Measurements from ENCODE around the gene IGSF9.

Gene IGSF9, protein sequence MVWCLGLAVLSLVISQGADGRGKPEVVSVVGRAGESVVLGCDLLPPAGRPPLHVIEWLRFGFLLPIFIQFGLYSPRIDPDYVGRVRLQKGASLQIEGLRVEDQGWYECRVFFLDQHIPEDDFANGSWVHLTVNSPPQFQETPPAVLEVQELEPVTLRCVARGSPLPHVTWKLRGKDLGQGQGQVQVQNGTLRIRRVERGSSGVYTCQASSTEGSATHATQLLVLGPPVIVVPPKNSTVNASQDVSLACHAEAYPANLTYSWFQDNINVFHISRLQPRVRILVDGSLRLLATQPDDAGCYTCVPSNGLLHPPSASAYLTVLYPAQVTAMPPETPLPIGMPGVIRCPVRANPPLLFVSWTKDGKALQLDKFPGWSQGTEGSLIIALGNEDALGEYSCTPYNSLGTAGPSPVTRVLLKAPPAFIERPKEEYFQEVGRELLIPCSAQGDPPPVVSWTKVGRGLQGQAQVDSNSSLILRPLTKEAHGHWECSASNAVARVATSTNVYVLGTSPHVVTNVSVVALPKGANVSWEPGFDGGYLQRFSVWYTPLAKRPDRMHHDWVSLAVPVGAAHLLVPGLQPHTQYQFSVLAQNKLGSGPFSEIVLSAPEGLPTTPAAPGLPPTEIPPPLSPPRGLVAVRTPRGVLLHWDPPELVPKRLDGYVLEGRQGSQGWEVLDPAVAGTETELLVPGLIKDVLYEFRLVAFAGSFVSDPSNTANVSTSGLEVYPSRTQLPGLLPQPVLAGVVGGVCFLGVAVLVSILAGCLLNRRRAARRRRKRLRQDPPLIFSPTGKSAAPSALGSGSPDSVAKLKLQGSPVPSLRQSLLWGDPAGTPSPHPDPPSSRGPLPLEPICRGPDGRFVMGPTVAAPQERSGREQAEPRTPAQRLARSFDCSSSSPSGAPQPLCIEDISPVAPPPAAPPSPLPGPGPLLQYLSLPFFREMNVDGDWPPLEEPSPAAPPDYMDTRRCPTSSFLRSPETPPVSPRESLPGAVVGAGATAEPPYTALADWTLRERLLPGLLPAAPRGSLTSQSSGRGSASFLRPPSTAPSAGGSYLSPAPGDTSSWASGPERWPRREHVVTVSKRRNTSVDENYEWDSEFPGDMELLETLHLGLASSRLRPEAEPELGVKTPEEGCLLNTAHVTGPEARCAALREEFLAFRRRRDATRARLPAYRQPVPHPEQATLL

DNA sequence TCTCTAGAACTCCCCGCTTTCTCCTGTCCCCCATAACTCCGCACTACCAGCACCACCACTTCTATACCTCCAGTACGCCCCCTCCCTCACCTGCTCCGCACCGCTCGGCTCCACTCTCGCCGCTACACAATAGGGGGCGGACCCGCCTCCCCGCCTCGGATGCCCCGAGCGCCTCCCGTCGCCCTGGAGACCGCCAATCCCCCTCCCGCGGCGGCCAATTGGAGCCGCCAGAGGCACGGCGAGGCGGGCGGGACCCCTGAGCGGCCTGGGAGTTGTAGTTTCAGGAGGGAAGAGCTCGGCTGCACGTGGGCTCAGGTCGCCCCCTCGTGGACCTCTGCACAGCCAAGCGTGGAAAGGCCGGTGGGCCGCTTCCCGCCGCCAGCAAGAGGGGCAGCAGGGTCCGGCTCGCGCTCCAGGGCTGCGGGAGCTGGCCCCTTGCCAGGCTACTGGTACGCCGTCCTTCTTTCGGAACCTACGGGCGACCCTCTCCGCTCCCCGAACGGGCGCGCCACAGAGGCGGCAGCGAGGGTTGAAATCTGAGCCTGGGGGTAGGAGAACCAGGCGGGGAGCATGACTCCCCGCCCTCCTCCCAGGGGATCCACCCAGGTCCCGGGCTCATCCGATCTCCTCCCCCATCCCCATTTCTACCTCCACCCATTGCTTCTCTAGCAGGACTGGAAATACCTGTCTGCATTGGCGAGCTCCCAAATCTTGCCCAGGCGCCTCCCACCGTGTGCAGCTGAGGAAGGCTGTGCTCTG, at the start of gene IGSF9:
TSS of gene IGSF9 (minus strand) at position 131 of the 759 bp plus-strand sequence. CDS start 2,159 bp downstream, outside the sequence.
- TF ChIP-seq, protein P1, sequence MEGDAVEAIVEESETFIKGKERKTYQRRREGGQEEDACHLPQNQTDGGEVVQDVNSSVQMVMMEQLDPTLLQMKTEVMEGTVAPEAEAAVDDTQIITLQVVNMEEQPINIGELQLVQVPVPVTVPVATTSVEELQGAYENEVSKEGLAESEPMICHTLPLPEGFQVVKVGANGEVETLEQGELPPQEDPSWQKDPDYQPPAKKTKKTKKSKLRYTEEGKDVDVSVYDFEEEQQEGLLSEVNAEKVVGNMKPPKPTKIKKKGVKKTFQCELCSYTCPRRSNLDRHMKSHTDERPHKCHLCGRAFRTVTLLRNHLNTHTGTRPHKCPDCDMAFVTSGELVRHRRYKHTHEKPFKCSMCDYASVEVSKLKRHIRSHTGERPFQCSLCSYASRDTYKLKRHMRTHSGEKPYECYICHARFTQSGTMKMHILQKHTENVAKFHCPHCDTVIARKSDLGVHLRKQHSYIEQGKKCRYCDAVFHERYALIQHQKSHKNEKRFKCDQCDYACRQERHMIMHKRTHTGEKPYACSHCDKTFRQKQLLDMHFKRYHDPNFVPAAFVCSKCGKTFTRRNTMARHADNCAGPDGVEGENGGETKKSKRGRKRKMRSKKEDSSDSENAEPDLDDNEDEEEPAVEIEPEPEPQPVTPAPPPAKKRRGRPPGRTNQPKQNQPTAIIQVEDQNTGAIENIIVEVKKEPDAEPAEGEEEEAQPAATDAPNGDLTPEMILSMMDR (conservative IDR thresholded peaks at IDR 0.05; ENCODE audit: low read depth, low read length) = peak; percentile 40
- peak within 1 kb of the TSS; percentile 46 for H3K4me3 ChIP-seq (ENCODE audit: low read depth, low read length)
- peak; percentile 68 for DNase-seq (ENCODE audit: low read depth)

DNA sequence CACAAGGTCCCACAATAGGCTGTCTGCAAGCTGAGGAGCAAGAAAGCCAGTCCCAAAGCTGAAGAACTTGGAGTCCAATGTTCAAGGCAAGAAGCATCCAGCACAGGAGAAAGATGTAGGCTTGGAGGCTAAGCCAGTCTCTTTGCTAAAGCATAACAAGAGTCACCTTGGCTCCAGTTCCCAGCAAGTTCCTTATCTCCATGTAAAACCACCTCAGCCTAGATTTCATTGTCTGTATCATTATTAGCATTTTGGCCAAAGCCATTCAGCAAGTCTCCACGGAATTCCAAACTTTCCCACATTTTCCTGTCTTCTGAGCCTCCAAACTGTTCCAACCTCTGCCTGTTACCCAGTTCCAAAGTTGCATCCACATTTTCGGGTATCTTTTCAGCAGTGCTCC, 49.5 kb upstream of the IGSF9 start:
- DNase-seq (ENCODE audit: low read depth) = no peak

DNA sequence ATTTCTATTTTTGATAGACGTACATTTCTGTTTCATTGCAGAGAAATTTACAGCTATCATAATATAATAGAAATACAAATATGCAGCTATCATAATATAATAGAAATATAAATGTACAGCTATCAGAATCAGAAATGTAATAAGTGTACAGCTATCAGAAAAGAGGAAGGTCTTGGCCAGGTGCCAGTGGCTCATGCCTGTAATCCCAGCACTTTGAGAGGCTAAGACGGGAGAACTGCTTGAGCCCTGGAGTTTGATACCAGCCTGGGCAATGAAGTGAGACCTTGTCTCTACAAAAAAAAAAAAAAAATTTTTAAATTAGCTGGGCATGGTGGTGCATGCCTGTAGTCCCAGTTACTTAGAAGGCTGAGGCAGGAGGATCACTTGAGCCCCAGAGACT, 48.5 kb upstream of the IGSF9 start:
- TF ChIP-seq, protein P1 (conservative IDR thresholded peaks at IDR 0.05; ENCODE audit: low read depth, low read length) = no peak
- H3K4me3 ChIP-seq (ENCODE audit: low read depth, low read length) = no peak overlapping the region

More for the DNA sequence above, 49.5 kb upstream of the IGSF9 start:
- H3K4me3 ChIP-seq (ENCODE audit: low read depth, low read length) = no peak overlapping the region
- TF ChIP-seq, protein P1 (conservative IDR thresholded peaks at IDR 0.05; ENCODE audit: low read depth, low read length) = no peak

DNA sequence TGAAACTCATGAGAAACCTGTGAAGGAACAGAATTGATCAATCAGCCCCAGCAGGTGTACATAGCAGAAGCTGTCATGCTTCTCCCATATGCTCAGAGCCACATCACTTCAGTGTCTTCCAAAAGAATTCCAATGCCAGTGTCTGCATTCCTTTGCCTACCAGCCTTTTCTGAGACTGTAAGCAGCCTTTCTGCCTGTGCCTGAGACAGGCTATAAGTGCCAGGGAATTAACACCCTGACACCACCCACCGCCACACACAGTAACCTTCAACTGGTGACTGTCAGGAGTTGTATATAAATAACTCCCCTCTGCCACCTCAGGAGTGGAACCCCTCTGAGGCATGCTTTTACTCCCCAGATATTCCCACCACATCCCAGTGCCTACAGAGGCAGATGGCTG, 46.7 kb upstream of the IGSF9 start:
- H3K4me3 ChIP-seq (ENCODE audit: low read depth, low read length) = no peak overlapping the region
- TF ChIP-seq, protein P1 (conservative IDR thresholded peaks at IDR 0.05; ENCODE audit: low read depth, low read length) = no peak
- no peak for DNase-seq (ENCODE audit: low read depth)

More for the DNA sequence above, 48.5 kb upstream of the IGSF9 start:
- DNase-seq (ENCODE audit: low read depth) = no peak

DNA sequence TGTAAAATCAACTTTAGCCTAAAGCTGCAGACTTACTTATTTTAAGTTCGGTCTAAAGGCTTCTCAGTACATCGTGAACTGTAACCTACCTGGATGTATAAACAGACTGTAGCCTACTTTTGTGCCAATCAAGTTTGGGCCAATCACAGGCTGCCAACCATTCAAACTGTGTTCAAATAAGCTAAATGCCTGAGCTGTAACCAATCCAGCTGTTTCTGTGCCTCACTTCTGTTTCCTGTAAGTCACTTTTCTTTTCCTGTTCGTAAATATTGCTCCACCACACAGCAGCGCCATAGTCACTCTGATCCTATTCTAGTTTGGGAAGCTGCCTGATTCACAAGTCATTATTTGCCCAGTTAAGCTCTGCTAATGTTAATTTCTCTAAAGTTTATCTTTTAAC, 46.1 kb upstream of the IGSF9 start:
- TF ChIP-seq, protein P1 (conservative IDR thresholded peaks at IDR 0.05; ENCODE audit: low read depth, low read length) = no peak
- H3K4me3 ChIP-seq (ENCODE audit: low read depth, low read length) = no peak overlapping the region
- DNase-seq (ENCODE audit: low read depth) = no peak

DNA sequence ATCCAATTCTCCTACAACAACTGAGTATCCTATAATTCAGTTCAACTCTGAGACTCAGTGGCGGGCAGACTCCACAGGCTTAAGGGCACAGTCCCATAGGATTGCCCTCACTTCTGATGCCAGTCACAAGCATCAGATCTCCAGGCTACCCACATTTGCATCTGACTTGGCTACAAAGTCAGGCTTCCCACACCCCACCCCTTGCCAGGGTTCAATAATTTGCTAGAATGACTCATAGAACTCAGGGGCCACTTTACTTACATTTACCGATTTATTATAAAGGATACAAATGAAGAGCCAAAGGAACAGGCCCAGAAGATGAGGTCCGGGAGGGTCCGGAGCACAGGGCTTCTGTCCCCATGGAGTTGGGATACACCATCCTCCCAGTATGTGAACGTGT, 44.6 kb upstream of the IGSF9 start:
- TF ChIP-seq, protein P1 (conservative IDR thresholded peaks at IDR 0.05; ENCODE audit: low read depth, low read length) = no peak
- DNase-seq (ENCODE audit: low read depth) = no peak
- no peak overlapping the region for H3K4me3 ChIP-seq (ENCODE audit: low read depth, low read length)
